Suprapubic skin (tissue), 4 donors: ENCODE results near the gene NARF.

Experiments used
- CTCF ChIP-seq, 2 donors: fragments of 200-600 bp in 1 of 2; fragments of 450-650 bp in 1 of 2; sonication (generic) in 1 of 2; IDR thresholded peaks; one replicate each; pipeline ENCODE4 v1.5.1; 2016 to 2019; ENCODE audit warnings: antibody characterized with exemption in 2 of 2, mild to moderate bottlenecking in 1 of 2, moderate library complexity in 1 of 2
- EP300 ChIP-seq: sonication (generic); formaldehyde crosslinking; IDR thresholded peaks from one replicate; pipeline ENCODE4 v1.6.1; 2017; ENCODE audit warnings: antibody characterized with exemption
- POLR2AphosphoS5 ChIP-seq, 3 donors: sonication (generic); formaldehyde crosslinking; IDR thresholded peaks; one replicate each; pipeline ENCODE4 v1.6.1; 2017; ENCODE audit warnings: antibody characterized with exemption in 3 of 3

GRCh38 chr17:82492643-82493225 lies 34.2 kb downstream of the NARF start:
- no peak for TF ChIP-seq CTCF (IDR thresholded peaks at IDR 0.05)
- TF ChIP-seq POLR2AphosphoS5 (IDR thresholded peaks at IDR 0.05): no peak
- no peak for TF ChIP-seq EP300
